ENCODE measurements around the gene EMC8. TPM values are rescaled to one million over a fixed set of nuclear protein-coding genes. Genes with fewer than 3 reads are reported as not detected.

The EMC8 gene
- total and polyA plus RNA-seq, 10 of the 15 experiments (the other 5 are each of a cell fraction or from before 2014, with no cell fraction given): 7.8 to 62.0 (median 33.5) TPM

DNA sequence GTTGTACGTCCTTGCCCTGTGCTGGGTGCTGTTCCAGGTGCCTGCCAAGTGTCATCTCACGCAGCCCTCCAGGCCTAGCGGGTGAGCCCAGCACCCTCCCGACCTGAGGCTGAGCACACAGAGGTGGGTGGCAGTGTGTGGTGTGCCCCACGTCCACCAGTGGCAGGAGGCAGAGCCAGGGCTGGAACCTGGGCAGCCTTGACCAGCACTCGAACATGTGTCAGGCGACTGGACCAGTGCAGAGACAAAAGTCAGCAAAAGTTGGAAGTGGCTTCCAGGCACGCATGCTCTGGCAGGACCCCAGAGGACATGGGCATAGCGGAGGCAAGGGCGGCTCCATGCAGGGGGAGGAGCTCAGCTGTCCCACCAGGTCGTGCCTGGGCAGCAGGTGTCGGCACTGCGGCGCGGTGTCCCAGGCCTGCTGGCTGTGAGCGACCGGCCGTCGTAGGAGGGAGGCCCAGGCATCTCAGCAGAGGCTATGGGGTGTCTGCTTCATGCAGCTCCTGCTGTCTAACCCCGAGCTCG, 35.9 kb upstream of the EMC8 start:
- in situ Hi-C loops (cut with MboI): no loop called here
- Histone ChIP-seq H3K36me3 (ENCODE audit: control insufficient read depth in 2 of 2, insufficient read depth in 2 of 2, low read length in 1 of 2) (no peaks in the 10 kb centered on the region), H3K4me3 (no peak overlapping the region), H3K79me2 (ENCODE audit: control insufficient read depth, insufficient read depth, low read length) (no peaks in the 10 kb centered on the region), H3K4me1 (ENCODE audit: control insufficient read depth, insufficient read depth, low read length) (peaks cover 9% of the 10 kb centered on the region), H3K27ac (ENCODE audit: control insufficient read depth, insufficient read depth) (no peak overlapping the region), H3K9ac (ENCODE audit: control insufficient read depth, insufficient read depth, low read length) (no peak overlapping the region), H3K4me2 (ENCODE audit: control insufficient read depth, insufficient read depth) (no peak overlapping the region), H4K20me1 (ENCODE audit: control insufficient read depth, insufficient read depth) (no peaks in the 10 kb centered on the region), H3K27me3 (replicated peaks in 1 of 2; ENCODE audit: control insufficient read depth in 2 of 2, insufficient read depth in 2 of 2, low read length in 1 of 2) (peaks cover 2 to 3% of the 10 kb centered on the region in 2 experiments; a peak in 3 of 4 replicates), H3K9me3 (replicated peaks; ENCODE audit: control insufficient read depth, insufficient read depth, low read length) (no peaks in the 10 kb centered on the region; the same call in 2 of the 3 replicates), H2AFZ (ENCODE audit: control insufficient read depth, low read depth, low read length) (no peak overlapping the region)
- no peak for TF ChIP-seq BHLHE40 (IDR thresholded peaks at IDR 0.05; ENCODE audit: borderline replicate concordance in 1 of 2, low read depth in 2 of 2, low read length in 1 of 2)
- no peak for TF ChIP-seq IKZF1 (conservative IDR thresholded peaks at IDR 0.05)
- TF ChIP-seq, protein P1, sequence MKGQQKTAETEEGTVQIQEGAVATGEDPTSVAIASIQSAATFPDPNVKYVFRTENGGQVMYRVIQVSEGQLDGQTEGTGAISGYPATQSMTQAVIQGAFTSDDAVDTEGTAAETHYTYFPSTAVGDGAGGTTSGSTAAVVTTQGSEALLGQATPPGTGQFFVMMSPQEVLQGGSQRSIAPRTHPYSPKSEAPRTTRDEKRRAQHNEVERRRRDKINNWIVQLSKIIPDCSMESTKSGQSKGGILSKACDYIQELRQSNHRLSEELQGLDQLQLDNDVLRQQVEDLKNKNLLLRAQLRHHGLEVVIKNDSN (IDR thresholded peaks at IDR 0.05; ENCODE audit: borderline replicate concordance, extremely low read length, insufficient read depth, low read depth, low read length): no peak
- TF ChIP-seq HDAC6 (IDR thresholded peaks at IDR 0.05; ENCODE audit: unreplicated experiment): no peak
- TF ChIP-seq, protein P2, sequence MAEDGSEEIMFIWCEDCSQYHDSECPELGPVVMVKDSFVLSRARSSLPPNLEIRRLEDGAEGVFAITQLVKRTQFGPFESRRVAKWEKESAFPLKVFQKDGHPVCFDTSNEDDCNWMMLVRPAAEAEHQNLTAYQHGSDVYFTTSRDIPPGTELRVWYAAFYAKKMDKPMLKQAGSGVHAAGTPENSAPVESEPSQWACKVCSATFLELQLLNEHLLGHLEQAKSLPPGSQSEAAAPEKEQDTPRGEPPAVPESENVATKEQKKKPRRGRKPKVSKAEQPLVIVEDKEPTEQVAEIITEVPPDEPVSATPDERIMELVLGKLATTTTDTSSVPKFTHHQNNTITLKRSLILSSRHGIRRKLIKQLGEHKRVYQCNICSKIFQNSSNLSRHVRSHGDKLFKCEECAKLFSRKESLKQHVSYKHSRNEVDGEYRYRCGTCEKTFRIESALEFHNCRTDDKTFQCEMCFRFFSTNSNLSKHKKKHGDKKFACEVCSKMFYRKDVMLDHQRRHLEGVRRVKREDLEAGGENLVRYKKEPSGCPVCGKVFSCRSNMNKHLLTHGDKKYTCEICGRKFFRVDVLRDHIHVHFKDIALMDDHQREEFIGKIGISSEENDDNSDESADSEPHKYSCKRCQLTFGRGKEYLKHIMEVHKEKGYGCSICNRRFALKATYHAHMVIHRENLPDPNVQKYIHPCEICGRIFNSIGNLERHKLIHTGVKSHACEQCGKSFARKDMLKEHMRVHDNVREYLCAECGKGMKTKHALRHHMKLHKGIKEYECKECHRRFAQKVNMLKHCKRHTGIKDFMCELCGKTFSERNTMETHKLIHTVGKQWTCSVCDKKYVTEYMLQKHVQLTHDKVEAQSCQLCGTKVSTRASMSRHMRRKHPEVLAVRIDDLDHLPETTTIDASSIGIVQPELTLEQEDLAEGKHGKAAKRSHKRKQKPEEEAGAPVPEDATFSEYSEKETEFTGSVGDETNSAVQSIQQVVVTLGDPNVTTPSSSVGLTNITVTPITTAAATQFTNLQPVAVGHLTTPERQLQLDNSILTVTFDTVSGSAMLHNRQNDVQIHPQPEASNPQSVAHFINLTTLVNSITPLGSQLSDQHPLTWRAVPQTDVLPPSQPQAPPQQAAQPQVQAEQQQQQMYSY (CRISPR knock-in tag; IDR thresholded peaks at IDR 0.05): no peak
- no peak for TF ChIP-seq SIX5 (IDR thresholded peaks at IDR 0.05; ENCODE audit: low read depth, low read length, severe bottlenecking)
- TF ChIP-seq, protein P3, sequence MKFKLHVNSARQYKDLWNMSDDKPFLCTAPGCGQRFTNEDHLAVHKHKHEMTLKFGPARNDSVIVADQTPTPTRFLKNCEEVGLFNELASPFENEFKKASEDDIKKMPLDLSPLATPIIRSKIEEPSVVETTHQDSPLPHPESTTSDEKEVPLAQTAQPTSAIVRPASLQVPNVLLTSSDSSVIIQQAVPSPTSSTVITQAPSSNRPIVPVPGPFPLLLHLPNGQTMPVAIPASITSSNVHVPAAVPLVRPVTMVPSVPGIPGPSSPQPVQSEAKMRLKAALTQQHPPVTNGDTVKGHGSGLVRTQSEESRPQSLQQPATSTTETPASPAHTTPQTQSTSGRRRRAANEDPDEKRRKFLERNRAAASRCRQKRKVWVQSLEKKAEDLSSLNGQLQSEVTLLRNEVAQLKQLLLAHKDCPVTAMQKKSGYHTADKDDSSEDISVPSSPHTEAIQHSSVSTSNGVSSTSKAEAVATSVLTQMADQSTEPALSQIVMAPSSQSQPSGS (IDR thresholded peaks at IDR 0.05; ENCODE audit: low read length): no peak
- TF ChIP-seq, protein P4, sequence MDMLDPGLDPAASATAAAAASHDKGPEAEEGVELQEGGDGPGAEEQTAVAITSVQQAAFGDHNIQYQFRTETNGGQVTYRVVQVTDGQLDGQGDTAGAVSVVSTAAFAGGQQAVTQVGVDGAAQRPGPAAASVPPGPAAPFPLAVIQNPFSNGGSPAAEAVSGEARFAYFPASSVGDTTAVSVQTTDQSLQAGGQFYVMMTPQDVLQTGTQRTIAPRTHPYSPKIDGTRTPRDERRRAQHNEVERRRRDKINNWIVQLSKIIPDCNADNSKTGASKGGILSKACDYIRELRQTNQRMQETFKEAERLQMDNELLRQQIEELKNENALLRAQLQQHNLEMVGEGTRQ (IDR thresholded peaks at IDR 0.05; ENCODE audit: borderline replicate concordance, low read depth, low read length): no peak
- no peak for TF ChIP-seq RBBP5 (conservative IDR thresholded peaks at IDR 0.05)
- no peak for TF ChIP-seq ZNF217 (IDR thresholded peaks at IDR 0.05)
- BruUV-seq (replicated peaks): no TSS peak
- RAD21 ChIA-PET (ENCODE audit: unreplicated experiment): no interaction called here
- no peak for FAIRE-seq
- SMC1A ChIA-PET (ENCODE audit: uncharacterized antibody, unreplicated experiment): no interaction called here
- DNase-seq (ENCODE audit: low read depth, low spot score): no peak
- POLR2A ChIA-PET: interaction anchor here (0.6 kb wide), 2 partner anchors 38 to 64 kb away, joined by 3 read pairs; no protein-coding TSS in a partner anchor
- no peak for ATAC-seq
- intact Hi-C loops (cut with micrococcal nuclease; ENCODE audit: unreplicated experiment): no loop called here
- 68% methylated on average over 21 of the region's 21 CpGs for WGBS (ENCODE audit: insufficient coverage, insufficient replicate concordance, low lambda C conversion rate, missing lambda C conversion rate)
- CTCF ChIA-PET: interaction anchor here (0.9 kb wide), 1 partner anchor 14 kb away, joined by 3 read pairs; no protein-coding TSS in a partner anchor

Data from GM12878 (cell line).